ENCODE measurements around the gene PKN3. TPM values are rescaled to one million over a fixed set of nuclear protein-coding genes. Genes with fewer than 3 reads are reported as not detected.

The PKN3 gene
- total RNA-seq, 1 donor from 2014 or later, result 13.4 TPM

GRCh38 chr9:128713941-128714573, 11.8 kb downstream of the PKN3 start:
- intact Hi-C loops (cut with DNase I), result no loop called here
- ATAC-seq (no peak), DNase-seq (peak; percentile 51)

DNA sequence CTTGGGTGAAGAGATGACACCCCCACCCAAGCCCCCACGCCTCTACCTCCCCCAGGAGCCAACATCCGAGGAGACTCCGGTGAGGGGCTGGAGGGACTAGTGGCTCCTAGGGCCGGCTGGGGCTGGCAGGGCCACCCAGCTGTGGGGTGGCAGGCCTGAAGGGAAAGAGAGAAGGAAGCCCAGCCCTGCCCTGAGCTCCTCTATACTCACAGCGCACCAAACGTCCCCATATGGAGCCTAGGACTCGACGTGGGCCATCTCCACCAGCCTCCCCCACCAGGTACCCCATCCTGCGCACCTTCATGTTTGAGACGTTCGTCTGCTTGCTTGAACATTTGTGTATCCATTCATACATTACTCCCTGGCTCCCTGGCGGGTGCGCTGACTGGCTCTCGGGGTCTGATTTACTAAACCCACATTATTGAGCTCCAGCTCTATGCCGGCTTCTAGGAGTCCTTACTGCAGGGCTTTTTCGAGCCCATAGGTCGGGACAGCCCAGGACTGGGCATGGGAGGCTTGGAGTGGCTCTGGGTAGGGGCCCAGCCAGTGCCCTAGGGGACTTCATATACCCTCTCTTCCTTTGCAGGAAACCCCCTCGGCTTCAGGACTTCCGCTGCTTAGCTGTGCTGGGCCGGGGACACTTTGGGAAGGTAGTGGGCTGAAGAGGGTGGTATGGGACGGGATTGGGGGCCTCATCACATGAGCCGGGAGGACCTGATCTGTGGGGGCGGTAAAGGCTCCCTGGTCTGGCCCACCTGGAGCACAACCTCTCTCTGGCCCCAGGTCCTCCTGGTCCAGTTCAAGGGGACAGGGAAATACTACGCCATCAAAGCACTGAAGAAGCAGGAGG, 12.5 kb downstream of the PKN3 start:
- Histone ChIP-seq H3K4me3 (no peak overlapping the region), H3K4me1 (no peaks in the 10 kb centered on the region), H3K27ac (no peak overlapping the region), H3K27me3 (no peaks in the 10 kb centered on the region), H3K36me3 (no peaks in the 10 kb centered on the region), H3K9me3 (no peaks in the 10 kb centered on the region)
- intact Hi-C loops (cut with DNase I), result no loop called here
- peak; percentile 51 for DNase-seq
- no peak for TF ChIP-seq CTCF (IDR thresholded peaks at IDR 0.05)
- ATAC-seq, result no peak

More at GRCh38 chr9:128713941-128714573, 11.8 kb downstream of the PKN3 start:
- Histone ChIP-seq H3K4me1 (no peaks in the 10 kb centered on the region), H3K4me3 (no peak overlapping the region), H3K36me3 (no peaks in the 10 kb centered on the region), H3K27me3 (no peaks in the 10 kb centered on the region), H3K9me3 (no peaks in the 10 kb centered on the region), H3K27ac (no peak overlapping the region)
- TF ChIP-seq CTCF (IDR thresholded peaks at IDR 0.05), result no peak

DNA sequence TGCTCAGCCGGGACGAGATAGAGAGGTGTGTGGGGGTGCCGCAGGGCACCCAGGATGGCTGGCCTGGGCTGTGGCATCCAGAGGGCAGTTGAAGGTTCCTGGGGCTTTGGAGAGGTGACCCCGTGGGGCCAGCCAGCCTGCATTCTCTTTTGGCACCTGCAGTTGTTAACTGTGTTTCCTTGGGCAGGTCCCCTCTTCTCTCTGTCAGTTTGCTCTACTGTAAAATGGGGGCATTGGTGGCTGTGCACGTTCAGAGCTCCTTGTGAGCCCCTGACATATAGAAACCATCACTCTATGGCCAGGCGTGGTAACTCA, 13.1 kb downstream of the PKN3 start:
- no peaks in the 10 kb centered on the region for H3K36me3 ChIP-seq
- intact Hi-C loops (cut with DNase I), result no loop called here
- no peaks in the 10 kb centered on the region for H3K27me3 ChIP-seq
- no peak for ATAC-seq
- no peak for TF ChIP-seq CTCF (IDR thresholded peaks at IDR 0.05)
- no peak overlapping the region for H3K27ac ChIP-seq
- no peaks in the 10 kb centered on the region for H3K9me3 ChIP-seq
- H3K4me1 ChIP-seq, result no peaks in the 10 kb centered on the region
- no peak for DNase-seq
- no peak overlapping the region for H3K4me3 ChIP-seq

DNA sequence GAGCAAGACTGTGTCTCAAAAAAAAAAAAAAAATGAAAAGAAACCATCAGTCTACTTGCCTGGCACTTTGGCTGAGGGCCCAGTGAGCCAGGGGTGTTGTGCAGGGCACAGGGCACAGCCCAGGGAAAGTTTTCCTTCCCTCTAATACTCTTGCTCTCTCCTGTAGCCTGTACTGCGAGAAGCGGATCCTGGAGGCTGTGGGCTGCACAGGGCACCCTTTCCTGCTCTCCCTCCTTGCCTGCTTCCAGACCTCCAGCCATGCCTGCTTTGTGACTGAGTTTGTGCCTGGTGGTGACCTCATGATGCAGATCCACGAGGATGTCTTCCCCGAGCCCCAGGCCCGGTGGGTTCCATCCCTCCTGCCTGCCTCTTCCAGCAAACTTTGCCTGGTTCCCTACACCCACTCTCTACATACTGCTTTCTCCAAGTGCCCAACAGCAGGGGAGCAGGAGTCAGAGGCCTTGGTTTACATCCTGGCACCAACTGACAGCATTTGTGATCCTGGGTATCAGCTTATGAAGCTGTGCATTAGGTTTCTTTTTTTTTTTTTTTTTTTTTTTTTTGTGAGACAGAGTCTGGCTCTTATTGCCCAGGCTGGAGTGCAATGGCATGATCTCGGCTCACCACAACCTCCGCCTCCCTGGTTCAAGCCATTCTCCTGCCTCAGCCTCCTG, 14.4 kb downstream of the PKN3 start:
- ATAC-seq, result no peak
- Histone ChIP-seq H3K9me3 (no peaks in the 10 kb centered on the region), H3K4me3 (no peak overlapping the region), H3K27ac (no peak overlapping the region), H3K27me3 (no peaks in the 10 kb centered on the region), H3K36me3 (peaks cover 4% of the 10 kb centered on the region), H3K4me1 (no peaks in the 10 kb centered on the region)
- intact Hi-C loops (cut with DNase I), result no loop called here
- DNase-seq, result peak; percentile 41
- TF ChIP-seq CTCF (IDR thresholded peaks at IDR 0.05), result no peak

DNA sequence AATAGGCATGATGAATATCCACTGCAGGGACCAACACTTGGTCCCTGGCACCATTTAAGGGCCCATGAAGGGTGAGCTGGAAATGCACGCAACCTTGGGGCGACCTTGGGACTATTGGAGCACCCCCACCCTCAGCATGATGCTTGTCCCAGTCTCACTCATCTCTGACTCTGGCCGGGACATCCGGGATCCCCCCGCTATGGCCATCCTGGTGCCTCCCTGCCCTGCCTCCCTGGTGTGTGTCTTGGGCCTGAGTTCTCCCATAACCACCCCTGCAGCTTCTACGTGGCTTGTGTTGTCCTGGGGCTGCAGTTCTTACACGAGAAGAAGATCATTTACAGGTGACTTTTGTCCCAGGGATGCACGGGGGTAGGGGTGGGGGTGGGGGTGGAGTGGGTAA, 15.7 kb downstream of the PKN3 start:
- DNase-seq (no peak), ATAC-seq (no peak)
- H3K36me3 ChIP-seq, result peaks cover 4% of the 10 kb centered on the region
- H3K27ac ChIP-seq, result no peak overlapping the region
- intact Hi-C loops (cut with DNase I), result no loop called here
- H3K4me1 ChIP-seq, result no peaks in the 10 kb centered on the region
- no peaks in the 10 kb centered on the region for H3K27me3 ChIP-seq
- H3K4me3 ChIP-seq, result no peak overlapping the region
- no peak for TF ChIP-seq CTCF (IDR thresholded peaks at IDR 0.05)
- no peaks in the 10 kb centered on the region for H3K9me3 ChIP-seq

Measured in upper lobe of right lung (tissue), 1 donor.